Measurements from ENCODE around the gene NATD1. TPM values are rescaled to one million over a fixed set of nuclear protein-coding genes. Genes with fewer than 3 reads are reported as not detected.

The NATD1 gene
- total and polyA plus RNA-seq, 2 experiments from 2014 or later = 2.1 to 8.1 TPM

DNA sequence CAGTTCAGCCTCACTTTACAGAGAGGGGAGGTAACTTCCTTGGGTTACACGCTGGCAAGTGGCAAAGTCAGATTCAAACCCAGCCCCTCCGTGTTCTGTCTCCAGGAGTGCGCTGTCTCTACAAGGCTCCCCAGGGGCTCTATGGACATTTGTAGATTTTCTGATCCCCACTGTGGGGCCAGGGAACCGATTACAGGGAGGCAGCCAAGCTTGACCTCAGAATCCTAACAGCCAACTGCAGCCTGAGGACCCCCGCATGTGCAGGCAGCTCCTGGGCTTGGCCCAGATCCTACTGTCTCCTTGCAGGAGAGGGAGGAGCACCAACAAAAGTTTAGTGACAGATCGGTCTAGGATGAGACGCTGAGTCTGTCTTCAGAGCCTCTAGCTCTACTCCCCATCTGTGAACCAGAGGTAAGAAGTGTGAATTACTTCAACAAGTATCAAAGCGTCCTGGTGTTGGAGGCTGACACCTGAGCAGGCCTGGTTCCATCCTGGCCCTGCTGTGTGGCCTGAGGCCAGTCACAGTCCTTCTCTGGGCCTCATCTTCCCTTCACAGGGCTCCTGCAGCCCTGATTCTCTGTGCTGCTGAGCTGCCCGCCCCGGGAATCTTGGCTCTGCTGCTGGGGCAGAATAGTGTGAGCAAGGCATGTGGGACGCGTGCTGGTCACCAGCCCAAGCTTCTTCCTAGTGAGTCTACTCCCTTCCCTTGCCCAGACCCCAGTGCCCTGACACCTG lies 9.2 kb upstream of the NATD1 start:
- Mint-ChIP-seq H3K9me3 (no peaks in the 10 kb centered on the region; the same call in 1 of the 3 replicates), H3K27ac (no peak overlapping the region), H3K4me3 (no peak overlapping the region), H3K4me1 (peaks cover 11% of the 10 kb centered on the region; the same call in 2 of the 3 replicates), H3K27me3 (ENCODE audit: insufficient read depth, low read depth, poor library complexity) (peaks cover 2% of the 10 kb centered on the region), H3K36me3 (ENCODE audit: low read depth) (no peaks in the 10 kb centered on the region)
- no peak for DNase-seq (ENCODE audit: low spot score)
- Histone ChIP-seq H3F3A (replicated peaks; ENCODE audit: low read depth) (no peaks in the 10 kb centered on the region), H4K20me1 (replicated peaks; ENCODE audit: insufficient read depth) (no peaks in the 10 kb centered on the region), H3K9me2 (ENCODE audit: insufficient read depth) (no peaks in the 10 kb centered on the region), H3K36me3 (ENCODE audit: insufficient read depth) (no peaks in the 10 kb centered on the region), H3K4me3 (no peak overlapping the region), H3K27me3 (ENCODE audit: insufficient read depth) (no peaks in the 10 kb centered on the region), H3K4me2 (no peak overlapping the region), H3K4me1 (ENCODE audit: insufficient read depth) (no peaks in the 10 kb centered on the region), H3K27ac (ENCODE audit: low read depth) (no peak overlapping the region), H3K79me2 (replicated peaks; ENCODE audit: insufficient read depth) (no peaks in the 10 kb centered on the region), H2AFZ (no peak overlapping the region)
- no peak for ATAC-seq
- TF ChIP-seq NANOG (IDR thresholded peaks at IDR 0.05; ENCODE audit: borderline replicate concordance) (no peak), STAT1 (IDR thresholded peaks at IDR 0.05; ENCODE audit: unreplicated experiment) (no peak), POLR2AphosphoS5 (IDR thresholded peaks at IDR 0.05; ENCODE audit: low read depth) (no peak), CREB1 (CRISPR knock-in tag; IDR thresholded peaks at IDR 0.05; ENCODE audit: low read depth) (no peak), ZNF114 (CRISPR knock-in tag; IDR thresholded peaks at IDR 0.05) (no peak)
- TF ChIP-seq, protein P1, sequence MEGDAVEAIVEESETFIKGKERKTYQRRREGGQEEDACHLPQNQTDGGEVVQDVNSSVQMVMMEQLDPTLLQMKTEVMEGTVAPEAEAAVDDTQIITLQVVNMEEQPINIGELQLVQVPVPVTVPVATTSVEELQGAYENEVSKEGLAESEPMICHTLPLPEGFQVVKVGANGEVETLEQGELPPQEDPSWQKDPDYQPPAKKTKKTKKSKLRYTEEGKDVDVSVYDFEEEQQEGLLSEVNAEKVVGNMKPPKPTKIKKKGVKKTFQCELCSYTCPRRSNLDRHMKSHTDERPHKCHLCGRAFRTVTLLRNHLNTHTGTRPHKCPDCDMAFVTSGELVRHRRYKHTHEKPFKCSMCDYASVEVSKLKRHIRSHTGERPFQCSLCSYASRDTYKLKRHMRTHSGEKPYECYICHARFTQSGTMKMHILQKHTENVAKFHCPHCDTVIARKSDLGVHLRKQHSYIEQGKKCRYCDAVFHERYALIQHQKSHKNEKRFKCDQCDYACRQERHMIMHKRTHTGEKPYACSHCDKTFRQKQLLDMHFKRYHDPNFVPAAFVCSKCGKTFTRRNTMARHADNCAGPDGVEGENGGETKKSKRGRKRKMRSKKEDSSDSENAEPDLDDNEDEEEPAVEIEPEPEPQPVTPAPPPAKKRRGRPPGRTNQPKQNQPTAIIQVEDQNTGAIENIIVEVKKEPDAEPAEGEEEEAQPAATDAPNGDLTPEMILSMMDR (conservative IDR thresholded peaks at IDR 0.05; ENCODE audit: low read depth in 2 of 2) = no peak
- TF ChIP-seq, protein P2, sequence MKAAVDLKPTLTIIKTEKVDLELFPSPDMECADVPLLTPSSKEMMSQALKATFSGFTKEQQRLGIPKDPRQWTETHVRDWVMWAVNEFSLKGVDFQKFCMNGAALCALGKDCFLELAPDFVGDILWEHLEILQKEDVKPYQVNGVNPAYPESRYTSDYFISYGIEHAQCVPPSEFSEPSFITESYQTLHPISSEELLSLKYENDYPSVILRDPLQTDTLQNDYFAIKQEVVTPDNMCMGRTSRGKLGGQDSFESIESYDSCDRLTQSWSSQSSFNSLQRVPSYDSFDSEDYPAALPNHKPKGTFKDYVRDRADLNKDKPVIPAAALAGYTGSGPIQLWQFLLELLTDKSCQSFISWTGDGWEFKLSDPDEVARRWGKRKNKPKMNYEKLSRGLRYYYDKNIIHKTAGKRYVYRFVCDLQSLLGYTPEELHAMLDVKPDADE (IDR thresholded peaks at IDR 0.05) = no peak

DNA sequence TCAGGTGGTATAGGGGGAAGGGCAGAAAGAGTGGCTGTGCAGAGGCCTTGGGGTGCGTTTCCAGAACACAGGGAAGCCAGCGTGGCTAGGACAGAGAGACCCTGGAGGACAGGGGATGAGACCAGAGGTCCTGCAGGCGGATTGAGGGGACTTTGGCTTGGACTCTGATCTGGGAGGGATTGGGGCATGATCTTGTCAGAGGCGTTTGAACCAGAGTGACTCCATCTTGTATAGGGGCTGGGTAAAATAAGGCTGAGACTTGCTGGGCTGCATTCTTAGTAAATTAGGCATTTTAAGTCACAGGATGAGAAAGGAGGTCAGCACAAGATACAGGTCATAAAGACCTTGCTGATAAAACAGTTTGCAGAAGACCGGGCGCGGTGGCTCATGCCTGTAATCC lies 5.4 kb upstream of the NATD1 start:
- no peaks in the 10 kb centered on the region for H3K79me2 ChIP-seq (replicated peaks; ENCODE audit: insufficient read depth)
- DNase-seq (ENCODE audit: low spot score) (no peak), ATAC-seq (no peak)
- no peak overlapping the region for H2AFZ ChIP-seq
- H3K27ac ChIP-seq (ENCODE audit: low read depth) = no peak overlapping the region
- H3K27ac Mint-ChIP-seq = no peak overlapping the region
- H3K4me1 Mint-ChIP-seq = peaks cover 11% of the 10 kb centered on the region; the same call in 2 of the 3 replicates
- H3K36me3 ChIP-seq (ENCODE audit: insufficient read depth) = no peaks in the 10 kb centered on the region
- H3K9me2 ChIP-seq (ENCODE audit: insufficient read depth) = no peaks in the 10 kb centered on the region
- no peaks in the 10 kb centered on the region for H3K36me3 Mint-ChIP-seq (ENCODE audit: low read depth)
- peaks cover 25% of the 10 kb centered on the region for H3K4me1 ChIP-seq (ENCODE audit: insufficient read depth)
- peaks cover 2% of the 10 kb centered on the region; the same call in 2 of the 3 replicates for H3K9me3 Mint-ChIP-seq
- H3K27me3 Mint-ChIP-seq (ENCODE audit: insufficient read depth, low read depth, poor library complexity) = peaks cover 8% of the 10 kb centered on the region
- H4K20me1 ChIP-seq (replicated peaks; ENCODE audit: insufficient read depth) = no peaks in the 10 kb centered on the region
- no peak overlapping the region for H3K4me3 ChIP-seq
- H3F3A ChIP-seq (replicated peaks; ENCODE audit: low read depth) = peaks cover 5% of the 10 kb centered on the region; the same call in 1 of the 2 replicates
- no peaks in the 10 kb centered on the region for H3K27me3 ChIP-seq (ENCODE audit: insufficient read depth)
- no peak overlapping the region for H3K4me3 Mint-ChIP-seq
- no peak overlapping the region for H3K4me2 ChIP-seq
- TF ChIP-seq NANOG (IDR thresholded peaks at IDR 0.05; ENCODE audit: borderline replicate concordance) (no peak), EZH2 (IDR thresholded peaks at IDR 0.05; ENCODE audit: low read depth, unreplicated experiment) (no peak), ZNF331 (CRISPR knock-in tag; IDR thresholded peaks at IDR 0.05; ENCODE audit: low read depth) (no peak), STAT1 (IDR thresholded peaks at IDR 0.05; ENCODE audit: unreplicated experiment) (no peak), CREB1 (CRISPR knock-in tag; IDR thresholded peaks at IDR 0.05; ENCODE audit: low read depth) (no peak), POLR2AphosphoS5 (IDR thresholded peaks at IDR 0.05; ENCODE audit: low read depth) (no peak), ZNF114 (CRISPR knock-in tag; IDR thresholded peaks at IDR 0.05) (no peak), EZH2phosphoT487 (IDR thresholded peaks at IDR 0.05; ENCODE audit: unreplicated experiment) (no peak), JUNB (IDR thresholded peaks at IDR 0.05; ENCODE audit: unreplicated experiment) (no peak)
- TF ChIP-seq, protein P3, sequence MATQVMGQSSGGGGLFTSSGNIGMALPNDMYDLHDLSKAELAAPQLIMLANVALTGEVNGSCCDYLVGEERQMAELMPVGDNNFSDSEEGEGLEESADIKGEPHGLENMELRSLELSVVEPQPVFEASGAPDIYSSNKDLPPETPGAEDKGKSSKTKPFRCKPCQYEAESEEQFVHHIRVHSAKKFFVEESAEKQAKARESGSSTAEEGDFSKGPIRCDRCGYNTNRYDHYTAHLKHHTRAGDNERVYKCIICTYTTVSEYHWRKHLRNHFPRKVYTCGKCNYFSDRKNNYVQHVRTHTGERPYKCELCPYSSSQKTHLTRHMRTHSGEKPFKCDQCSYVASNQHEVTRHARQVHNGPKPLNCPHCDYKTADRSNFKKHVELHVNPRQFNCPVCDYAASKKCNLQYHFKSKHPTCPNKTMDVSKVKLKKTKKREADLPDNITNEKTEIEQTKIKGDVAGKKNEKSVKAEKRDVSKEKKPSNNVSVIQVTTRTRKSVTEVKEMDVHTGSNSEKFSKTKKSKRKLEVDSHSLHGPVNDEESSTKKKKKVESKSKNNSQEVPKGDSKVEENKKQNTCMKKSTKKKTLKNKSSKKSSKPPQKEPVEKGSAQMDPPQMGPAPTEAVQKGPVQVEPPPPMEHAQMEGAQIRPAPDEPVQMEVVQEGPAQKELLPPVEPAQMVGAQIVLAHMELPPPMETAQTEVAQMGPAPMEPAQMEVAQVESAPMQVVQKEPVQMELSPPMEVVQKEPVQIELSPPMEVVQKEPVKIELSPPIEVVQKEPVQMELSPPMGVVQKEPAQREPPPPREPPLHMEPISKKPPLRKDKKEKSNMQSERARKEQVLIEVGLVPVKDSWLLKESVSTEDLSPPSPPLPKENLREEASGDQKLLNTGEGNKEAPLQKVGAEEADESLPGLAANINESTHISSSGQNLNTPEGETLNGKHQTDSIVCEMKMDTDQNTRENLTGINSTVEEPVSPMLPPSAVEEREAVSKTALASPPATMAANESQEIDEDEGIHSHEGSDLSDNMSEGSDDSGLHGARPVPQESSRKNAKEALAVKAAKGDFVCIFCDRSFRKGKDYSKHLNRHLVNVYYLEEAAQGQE (IDR thresholded peaks at IDR 0.05; ENCODE audit: unreplicated experiment) = no peak
- TF ChIP-seq, protein P2 (IDR thresholded peaks at IDR 0.05) = no peak

All from GM23338 (cell line).